PC-9 (cell line): ENCODE results near the gene ZMYND15. TPM values are rescaled to one million over a fixed set of nuclear protein-coding genes. Genes with fewer than 3 reads are reported as not detected.

Source experiments
- BruUV-seq: library from RNA; stranded (reverse); fragments of 400-500 nt; replicated peaks from 2 replicates; lab custom pipeline; 2021; lab: Mats Ljungman, UMichigan
- CTCF ChIA-PET: fragments of 300-600 bp; sonication (Branson Sonifier 250); formaldehyde crosslinking; loops from one replicate; lab custom pipeline; 2022; ENCODE audit warnings: antibody characterized with exemption; lab: Charles Lee
- POLR2A ChIA-PET: fragments of 300-600 bp; sonication (Branson Sonifier 250); formaldehyde crosslinking; loops from one replicate; lab custom pipeline; 2022; ENCODE audit warnings: antibody characterized with exemption; ENCODE audit not compliant: unreplicated experiment; lab: Charles Lee
- DNase-seq, 2 experiments: peaks; one replicate each; pipeline versions ENCODE4 v3.0.0 to v3.0.0-alpha.2; 2015 to 2022; ENCODE audit warnings: mixed read lengths in 1 of 2
- H2AFZ ChIP-seq: fragments of 200-600 bp; sonication (generic); 2 replicates; pipeline ENCODE4 v1.8.1; 2017; ENCODE audit warnings: antibody characterized with exemption
- H3F3A ChIP-seq: fragments of 200-600 bp; sonication (generic); 2 replicates; pipeline ENCODE4 v1.8.1; 2017; ENCODE audit warnings: antibody characterized with exemption, mild to moderate bottlenecking, low read depth; ENCODE audit not compliant: insufficient read depth
- H3K27ac ChIP-seq: fragments of 200-600 bp; sonication (generic); 2 replicates; pipeline ENCODE4 v1.6.1; 2016; ENCODE audit warnings: mixed run types
- H3K27me3 ChIP-seq: fragments of 200-600 bp; sonication (generic); 2 replicates; pipeline ENCODE4 v1.6.1; 2016; ENCODE audit warnings: low read depth, mixed run types; ENCODE audit not compliant: insufficient read depth
- H3K36me3 ChIP-seq: fragments of 200-600 bp; sonication (generic); 2 replicates; pipeline ENCODE4 v1.6.1; 2016; ENCODE audit warnings: low read depth, mixed run types
- H3K4me1 ChIP-seq: fragments of 200-600 bp; sonication (generic); replicated peaks from 2 replicates; pipeline ENCODE4 v1.6.1; 2016; ENCODE audit warnings: mixed run types; ENCODE audit not compliant: insufficient read depth
- H3K4me2 ChIP-seq: fragments of 200-600 bp; sonication (generic); 2 replicates; pipeline ENCODE4 v1.6.1; 2017; ENCODE audit warnings: mixed run types
- H3K4me3 ChIP-seq: fragments of 200-600 bp; sonication (generic); 2 replicates; pipeline ENCODE4 v1.6.1; 2016; ENCODE audit warnings: mixed run types
- H3K79me2 ChIP-seq: fragments of 200-600 bp; sonication (generic); 2 replicates; pipeline ENCODE4 v1.6.1; 2017; ENCODE audit warnings: low read depth, mixed run types
- H3K9me2 ChIP-seq: fragments of 200-600 bp; sonication (generic); 2 replicates; pipeline ENCODE4 v1.8.1; 2017; ENCODE audit warnings: mild to moderate bottlenecking; ENCODE audit not compliant: insufficient read depth
- H3K9me3 ChIP-seq: fragments of 200-600 bp; sonication (generic); 2 replicates; pipeline ENCODE4 v1.8.1; 2016; ENCODE audit warnings: low read depth; ENCODE audit not compliant: insufficient read depth
- H4K20me1 ChIP-seq: fragments of 200-600 bp; sonication (generic); 2 replicates; pipeline ENCODE4 v1.8.1; 2017; ENCODE audit not compliant: insufficient read depth
- EZH2 ChIP-seq: fragments of 200-600 bp; sonication (generic); IDR thresholded peaks from 2 replicates; pipeline ENCODE4 v1.8.0; 2017; ENCODE audit warnings: antibody characterized with exemption, low read depth
- intact Hi-C: fragments of 100-400 bp; cut with micrococcal nuclease; formaldehyde crosslinking; loops from one replicate; pipeline ENCODE4 v1.10.0; 2022; ENCODE audit not compliant: unreplicated experiment
- total RNA-seq: library from RNA; stranded (reverse); gene quantifications from 2 replicates; pipeline ENCODE4 v1.2.3, GENCODE V29; 2021
- TF ChIP-seq, protein P1 (sequence below): fragments of 200-600 bp; sonication (generic); conservative IDR thresholded peaks from 2 replicates; pipeline ENCODE4 v1.6.1; 2017; ENCODE audit warnings: mixed run types, antibody characterized with exemption, mild to moderate bottlenecking, moderate library complexity

Gene ZMYND15
- total RNA-seq, 1 experiment from 2014 or later, result 2.3 TPM

DNA sequence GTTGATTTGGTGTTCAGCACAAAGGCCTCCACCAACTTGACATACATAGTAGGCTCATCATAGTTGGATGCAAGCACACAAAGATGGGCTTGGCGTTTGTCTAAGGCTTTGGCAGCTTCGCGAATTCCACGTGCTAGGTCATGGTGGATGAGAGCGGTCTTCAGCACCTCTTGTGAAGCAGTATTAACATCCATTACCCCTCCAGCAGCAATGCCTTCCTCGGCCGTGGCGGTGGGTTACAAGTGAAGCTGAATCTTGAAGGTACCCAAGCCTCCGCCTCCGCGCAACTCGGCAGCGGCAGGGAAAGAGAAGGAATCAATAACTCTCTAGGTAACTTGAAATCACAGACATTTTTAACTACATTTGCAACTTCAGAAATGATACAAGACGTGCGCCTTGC is 34.6 kb upstream of the ZMYND15 start:
- Histone ChIP-seq H3K9me3 (no peaks in the 10 kb centered on the region), H3K27ac (no peak overlapping the region), H4K20me1 (peaks cover 14% of the 10 kb centered on the region; the same call in 1 of the 2 replicates), H3K4me1 (peaks cover 29% of the 10 kb centered on the region), H3K27me3 (no peaks in the 10 kb centered on the region), H3K36me3 (no peaks in the 10 kb centered on the region), H3K4me2 (peak overlapping the region; percentile 100), H2AFZ (no peak overlapping the region), H3K79me2 (peaks cover 52% of the 10 kb centered on the region), H3K4me3 (peak overlapping the region; percentile 95; the same call in 1 of the 2 replicates), H3F3A (peaks cover 30% of the 10 kb centered on the region), H3K9me2 (no peaks in the 10 kb centered on the region)
- intact Hi-C loops, result loop anchor here (1.0 to 10.0 kb wide), 2 partner anchors 26 to 140 kb away; partner anchors contain the start of genes GGT6 and MED11
- no TSS peak for BruUV-seq
- ChIA-PET CTCF (interaction anchor here (0.8 kb wide), 1 partner anchor 26 kb away, joined by 6 read pairs; no protein-coding TSS in a partner anchor), POLR2A (no interaction called here)
- TF ChIP-seq EZH2, result no peak
- TF ChIP-seq, protein P1, sequence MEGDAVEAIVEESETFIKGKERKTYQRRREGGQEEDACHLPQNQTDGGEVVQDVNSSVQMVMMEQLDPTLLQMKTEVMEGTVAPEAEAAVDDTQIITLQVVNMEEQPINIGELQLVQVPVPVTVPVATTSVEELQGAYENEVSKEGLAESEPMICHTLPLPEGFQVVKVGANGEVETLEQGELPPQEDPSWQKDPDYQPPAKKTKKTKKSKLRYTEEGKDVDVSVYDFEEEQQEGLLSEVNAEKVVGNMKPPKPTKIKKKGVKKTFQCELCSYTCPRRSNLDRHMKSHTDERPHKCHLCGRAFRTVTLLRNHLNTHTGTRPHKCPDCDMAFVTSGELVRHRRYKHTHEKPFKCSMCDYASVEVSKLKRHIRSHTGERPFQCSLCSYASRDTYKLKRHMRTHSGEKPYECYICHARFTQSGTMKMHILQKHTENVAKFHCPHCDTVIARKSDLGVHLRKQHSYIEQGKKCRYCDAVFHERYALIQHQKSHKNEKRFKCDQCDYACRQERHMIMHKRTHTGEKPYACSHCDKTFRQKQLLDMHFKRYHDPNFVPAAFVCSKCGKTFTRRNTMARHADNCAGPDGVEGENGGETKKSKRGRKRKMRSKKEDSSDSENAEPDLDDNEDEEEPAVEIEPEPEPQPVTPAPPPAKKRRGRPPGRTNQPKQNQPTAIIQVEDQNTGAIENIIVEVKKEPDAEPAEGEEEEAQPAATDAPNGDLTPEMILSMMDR, result no peak
- DNase-seq, result no peak

- CTCF ChIA-PET, result interaction anchor here (0.5 kb wide), 1 partner anchor 357 kb away, joined by 4 read pairs; no protein-coding TSS in a partner anchor
- POLR2A ChIA-PET, result no interaction called here
- H2AFZ ChIP-seq, result no peak overlapping the region
- H3F3A ChIP-seq, result peaks cover 37% of the 10 kb centered on the region
- peaks cover 40% of the 10 kb centered on the region for H3K79me2 ChIP-seq
- intact Hi-C loops, result loop anchor here (10.0 kb wide), 1 partner anchor 141 kb away; the partner anchor contains the start of gene GGT6
- no peaks in the 10 kb centered on the region for H3K9me3 ChIP-seq
- H3K36me3 ChIP-seq, result no peaks in the 10 kb centered on the region
- no peak for DNase-seq
- no peak overlapping the region for H3K4me3 ChIP-seq
- TF ChIP-seq, protein P1, result no peak
- no peak for TF ChIP-seq EZH2
- H3K27ac ChIP-seq, result no peak overlapping the region
- H3K4me1 ChIP-seq, result peaks cover 30% of the 10 kb centered on the region
- H4K20me1 ChIP-seq, result peaks cover 7% of the 10 kb centered on the region; the same call in 1 of the 2 replicates
- no peaks in the 10 kb centered on the region for H3K27me3 ChIP-seq
- no peaks in the 10 kb centered on the region for H3K9me2 ChIP-seq
- no peak overlapping the region for H3K4me2 ChIP-seq
- BruUV-seq, result no TSS peak
These were observed 33.5 kb upstream of the ZMYND15 start for GRCh38 chr17:4706121-4706520.

GRCh38 chr17:4708436-4708835 is 31.2 kb upstream of the ZMYND15 start:
- CTCF ChIA-PET, result no interaction called here
- H3K4me2 ChIP-seq, result no peak overlapping the region
- H4K20me1 ChIP-seq, result no peaks in the 10 kb centered on the region
- peaks cover 17% of the 10 kb centered on the region for H3K79me2 ChIP-seq
- intact Hi-C loops, result loop anchor here (10.0 kb wide), 1 partner anchor 144 kb away; the partner anchor contains the start of gene GGT6
- H3F3A ChIP-seq, result peaks cover 37% of the 10 kb centered on the region
- no peak overlapping the region for H3K4me3 ChIP-seq
- no peaks in the 10 kb centered on the region for H3K9me2 ChIP-seq
- H2AFZ ChIP-seq, result no peak overlapping the region
- POLR2A ChIA-PET, result interaction anchor here (0.5 to 0.7 kb wide), 2 partner anchors 83 to 172 kb away, joined by 5 to 8 read pairs; no protein-coding TSS in a partner anchor
- BruUV-seq, result no TSS peak
- no peaks in the 10 kb centered on the region for H3K27me3 ChIP-seq
- H3K4me1 ChIP-seq, result peaks cover 23% of the 10 kb centered on the region
- no peak for TF ChIP-seq EZH2
- TF ChIP-seq, protein P1, result no peak
- H3K27ac ChIP-seq, result no peak overlapping the region
- no peak for DNase-seq
- H3K9me3 ChIP-seq, result no peaks in the 10 kb centered on the region
- no peaks in the 10 kb centered on the region for H3K36me3 ChIP-seq
